ENCODE results near the gene STXBP4. TPM values are rescaled to one million over a fixed set of nuclear protein-coding genes. Genes with fewer than 3 reads are reported as not detected.

Gene STXBP4
- total RNA-seq, 2 experiments from 2014 or later = 5.1 to 5.4 TPM

GRCh38 chr17:54956791-54957190 lies 11.8 kb upstream of the STXBP4 start:
- Mint-ChIP-seq H3K27me3 (no peaks in the 10 kb centered on the region), H3K4me3 (no peak overlapping the region), H3K4me1 (ENCODE audit: low read depth) (no peaks in the 10 kb centered on the region), H3K9me3 (no peaks in the 10 kb centered on the region), H3K36me3 (ENCODE audit: low read depth) (peaks cover 44% of the 10 kb centered on the region), H3K27ac (no peak overlapping the region)
- ATAC-seq (ENCODE audit: poor library complexity) (no peak), DNase-seq (no peak)
- Histone ChIP-seq H3K4me3 (ENCODE audit: low read length) (no peak overlapping the region), H3K27me3 (ENCODE audit: control insufficient read depth in 1 of 2, insufficient read depth in 2 of 2, low read length in 2 of 2) (no peaks in the 10 kb centered on the region), H3K36me3 (ENCODE audit: insufficient read depth, low read length) (peaks cover 30% of the 10 kb centered on the region), H3K4me1 (ENCODE audit: insufficient read depth, low read length) (no peaks in the 10 kb centered on the region), H3K9me3 (ENCODE audit: control insufficient read depth in 1 of 2, insufficient read depth in 1 of 2, low read length in 2 of 2) (no peaks in the 10 kb centered on the region), H3K27ac (ENCODE audit: low read depth in 1 of 2, low read length in 2 of 2) (no peak overlapping the region)
- POLR2A ChIA-PET = no interaction called here
- no peak for TF ChIP-seq CTCF (IDR thresholded peaks at IDR 0.05)
- CTCF ChIA-PET = no interaction called here
- intact Hi-C loops (cut with DNase I, micrococcal nuclease) = no loop called here

- Histone ChIP-seq H3K9me3 (ENCODE audit: control insufficient read depth in 1 of 2, insufficient read depth in 1 of 2, low read length in 2 of 2) (no peaks in the 10 kb centered on the region), H3K4me3 (ENCODE audit: low read length) (peak overlapping the region; percentile 92), H3K27ac (ENCODE audit: low read depth in 1 of 2, low read length in 2 of 2) (peak overlapping the region in 1 of 2 donors; percentile 85), H3K36me3 (ENCODE audit: insufficient read depth, low read length) (peaks cover 23% of the 10 kb centered on the region), H3K27me3 (ENCODE audit: control insufficient read depth in 1 of 2, insufficient read depth in 2 of 2, low read length in 2 of 2) (no peaks in the 10 kb centered on the region), H3K4me1 (ENCODE audit: insufficient read depth, low read length) (peaks cover 25% of the 10 kb centered on the region)
- intact Hi-C loops (cut with DNase I, micrococcal nuclease) = loop anchor here in 1 of 2 experiments (5.0 to 10.0 kb wide), 3 partner anchors 270 to 455 kb away; partner anchors contain the start of genes HLF and MMD
- Mint-ChIP-seq H3K9me3 (no peaks in the 10 kb centered on the region), H3K27me3 (no peaks in the 10 kb centered on the region), H3K4me1 (ENCODE audit: low read depth) (peaks cover 5% of the 10 kb centered on the region), H3K36me3 (ENCODE audit: low read depth) (peaks cover 36% of the 10 kb centered on the region), H3K27ac (no peak overlapping the region), H3K4me3 (no peak overlapping the region)
- ATAC-seq (ENCODE audit: poor library complexity) (peak; percentile 18), DNase-seq (peak in 5 of 14 experiments; percentile 2 to 61 (median 44))
- peak; percentile 62 for TF ChIP-seq CTCF (IDR thresholded peaks at IDR 0.05)
- ChIA-PET CTCF (no interaction called here), POLR2A (no interaction called here)
Observed at GRCh38 chr17:54967621-54968261, 824 bp upstream of the STXBP4 start.

GRCh38 chr17:54968988-54969332 lies 395 bp downstream of the STXBP4 start:
- Histone ChIP-seq H3K36me3 (ENCODE audit: insufficient read depth, low read length) (peaks cover 13% of the 10 kb centered on the region), H3K9me3 (ENCODE audit: control insufficient read depth in 1 of 2, insufficient read depth in 1 of 2, low read length in 2 of 2) (no peaks in the 10 kb centered on the region), H3K4me1 (ENCODE audit: insufficient read depth, low read length) (peaks cover 25% of the 10 kb centered on the region), H3K4me3 (ENCODE audit: low read length) (peak overlapping the region; percentile 92), H3K27ac (ENCODE audit: low read depth in 1 of 2, low read length in 2 of 2) (peak overlapping the region; percentile 61 to 85), H3K27me3 (ENCODE audit: control insufficient read depth in 1 of 2, insufficient read depth in 2 of 2, low read length in 2 of 2) (no peaks in the 10 kb centered on the region)
- peaks cover 24% of the 10 kb centered on the region for H3K36me3 Mint-ChIP-seq (ENCODE audit: low read depth)
- no peak overlapping the region for H3K27ac Mint-ChIP-seq
- no peak for TF ChIP-seq CTCF (IDR thresholded peaks at IDR 0.05)
- no peaks in the 10 kb centered on the region for H3K27me3 Mint-ChIP-seq
- intact Hi-C loops (cut with DNase I, micrococcal nuclease) = loop anchor here in 1 of 2 experiments (5.0 to 10.0 kb wide), 3 partner anchors 268 to 453 kb away; partner anchors contain the start of genes HLF and MMD
- H3K4me3 Mint-ChIP-seq = no peak overlapping the region
- CTCF ChIA-PET = no interaction called here
- POLR2A ChIA-PET = no interaction called here
- peak; percentile 18 for ATAC-seq (ENCODE audit: poor library complexity)
- DNase-seq = peak in 4 of 14 experiments; percentile 7 to 36 (median 14)
- no peaks in the 10 kb centered on the region for H3K9me3 Mint-ChIP-seq
- H3K4me1 Mint-ChIP-seq (ENCODE audit: low read depth) = peaks cover 5% of the 10 kb centered on the region
